ENCODE data around the gene PEAK3. TPM values are rescaled to one million over a fixed set of nuclear protein-coding genes. Genes with fewer than 3 reads are reported as not detected.

Gene PEAK3
- total and polyA plus RNA-seq, 9 donors = 0.10 to 0.62 (median 0.26) TPM; not detected in 3

- no peak overlapping the region for H3K4me3 ChIP-seq
- intact Hi-C loops (cut with DNase I) = no loop called here
- 55 to 62% (median 58%) methylated on average over 28 of the region's 28 CpGs for WGBS, 3 donors
- H3K36me3 ChIP-seq = no peaks in the 10 kb centered on the region
- no peak overlapping the region for H3K27ac ChIP-seq
- peaks cover 11% of the 10 kb centered on the region for H3K27me3 ChIP-seq
- no peaks in the 10 kb centered on the region for H3K9me3 ChIP-seq
- H3K4me1 ChIP-seq (ENCODE audit: insufficient read depth) = peaks cover 11% of the 10 kb centered on the region
- TF ChIP-seq POLR2A (IDR thresholded peaks at IDR 0.05) (no peak), EP300 (IDR thresholded peaks at IDR 0.05) (no peak), CTCF (IDR thresholded peaks at IDR 0.05) (no peak)
- DNase-seq = no peak
Observed at GRCh38 chr19:2288818-2289713, 7.1 kb upstream of the PEAK3 start.

- no peaks in the 10 kb centered on the region for H3K9me3 ChIP-seq
- intact Hi-C loops (cut with DNase I) = no loop called here
- no peaks in the 10 kb centered on the region for H3K36me3 ChIP-seq
- no peak for DNase-seq
- no peak for TF ChIP-seq EP300 (IDR thresholded peaks at IDR 0.05)
- no peak for TF ChIP-seq POLR2A (IDR thresholded peaks at IDR 0.05)
- no peak for TF ChIP-seq CTCF (IDR thresholded peaks at IDR 0.05)
- peaks cover 11% of the 10 kb centered on the region for H3K4me1 ChIP-seq (ENCODE audit: insufficient read depth)
- H3K27ac ChIP-seq = no peak overlapping the region
- 79 to 84% (median 79%) methylated on average over 15 to 17 of the region's 17 CpGs for WGBS, 3 donors
- peaks cover 11% of the 10 kb centered on the region for H3K27me3 ChIP-seq
- no peak overlapping the region for H3K4me3 ChIP-seq
Observed at GRCh38 chr19:2288338-2288817, 6.4 kb upstream of the PEAK3 start.

- intact Hi-C loops (cut with DNase I) = no loop called here
- no peak for DNase-seq
Observed at GRCh38 chr19:2287585-2288337, 5.8 kb upstream of the PEAK3 start.

More at GRCh38 chr19:2287585-2288337, 5.8 kb upstream of the PEAK3 start:
- Histone ChIP-seq H3K4me1 (ENCODE audit: insufficient read depth) (peaks cover 11% of the 10 kb centered on the region), H3K36me3 (no peaks in the 10 kb centered on the region), H3K27ac (no peak overlapping the region), H3K4me3 (no peak overlapping the region), H3K27me3 (peaks cover 11% of the 10 kb centered on the region), H3K9me3 (no peaks in the 10 kb centered on the region)
- no peak for TF ChIP-seq EP300 (IDR thresholded peaks at IDR 0.05)
- no peak for TF ChIP-seq CTCF (IDR thresholded peaks at IDR 0.05)
- no peak for TF ChIP-seq POLR2A (IDR thresholded peaks at IDR 0.05)
- 79 to 90% (median 85%) methylated on average over 12 to 13 of the region's 13 CpGs for WGBS, 3 donors
